MG63 (cell line): ENCODE results near the gene DLG2. TPM values are rescaled to one million over a fixed set of nuclear protein-coding genes. Genes with fewer than 3 reads are reported as not detected.
"Not testable (repeated sequence)": the region's sequence is repeated elsewhere in the genome, so short reads cannot be mapped to it uniquely, and the experiment has no call there.

Experiments
- DNase-seq: peaks from one replicate; pipeline ENCODE4 v3.0.0-alpha.2; 2020
- H3K27me3 ChIP-seq: fragments of 250-450 bp; sonication (Bioruptor Pico); 2 replicates; pipeline ENCODE4 v1.5.1; 2020; ENCODE audit warnings: mild to moderate bottlenecking, moderate library complexity
- H3K36me3 ChIP-seq: fragments of 250-450 bp; sonication (Bioruptor Pico); 2 replicates; pipeline ENCODE4 v1.5.1; 2020; ENCODE audit warnings: mild to moderate bottlenecking, moderate library complexity
- H3K4me3 ChIP-seq: fragments of 250-450 bp; sonication (Bioruptor Pico); 2 replicates; pipeline ENCODE4 v1.5.1; 2020; ENCODE audit warnings: mild to moderate bottlenecking, moderate library complexity
- H3K9me3 ChIP-seq: fragments of 250-450 bp; sonication (Bioruptor Pico); 2 replicates; pipeline ENCODE4 v1.5.1; 2020; ENCODE audit warnings: mild to moderate bottlenecking, moderate library complexity
- total RNA-seq: library from RNA; depleted of rRNA; stranded (reverse); fragments of >200 nt; shearing (Covaris generic); gene quantifications from 2 replicates; pipeline ENCODE4 v1.2.3, GENCODE V29; 2014; ENCODE audit warnings: low replicate concordance

DLG2 gene
- total RNA-seq, 1 experiment from 2014 or later = 0.10 TPM

- no peak overlapping the region for H3K4me3 ChIP-seq
- DNase-seq = no peak
- H3K9me3 ChIP-seq = no peaks in the 10 kb centered on the region
- H3K36me3 ChIP-seq = no peaks in the 10 kb centered on the region
- H3K27me3 ChIP-seq = no peaks in the 10 kb centered on the region
Measured at GRCh38 chr11:83464160-83464944, 2162.8 kb downstream of the DLG2 start.

GRCh38 chr11:83459798-83460197 lies 2167.3 kb downstream of the DLG2 start:
- H3K36me3 ChIP-seq = no peaks in the 10 kb centered on the region
- DNase-seq = no peak
- no peaks in the 10 kb centered on the region for H3K9me3 ChIP-seq
- no peak overlapping the region for H3K4me3 ChIP-seq
- no peaks in the 10 kb centered on the region for H3K27me3 ChIP-seq

- no peak for DNase-seq
- no peaks in the 10 kb centered on the region for H3K27me3 ChIP-seq
- no peaks in the 10 kb centered on the region for H3K36me3 ChIP-seq
- H3K4me3 ChIP-seq = no peak overlapping the region
- H3K9me3 ChIP-seq = no peaks in the 10 kb centered on the region
Measured at GRCh38 chr11:83456566-83456965, 2170.6 kb downstream of the DLG2 start.

- no peak for DNase-seq
Measured at GRCh38 chr11:83456075-83456474, 2171.1 kb downstream of the DLG2 start.

GRCh38 chr11:83455356-83455755 lies 2171.8 kb downstream of the DLG2 start:
- H3K9me3 ChIP-seq = no peaks in the 10 kb centered on the region
- H3K27me3 ChIP-seq = no peaks in the 10 kb centered on the region
- no peak overlapping the region for H3K4me3 ChIP-seq
- H3K36me3 ChIP-seq = no peaks in the 10 kb centered on the region
- no peak for DNase-seq

More at GRCh38 chr11:83456075-83456474, 2171.1 kb downstream of the DLG2 start:
- H3K4me3 ChIP-seq = no peak overlapping the region
- no peaks in the 10 kb centered on the region for H3K36me3 ChIP-seq
- H3K9me3 ChIP-seq = no peaks in the 10 kb centered on the region
- no peaks in the 10 kb centered on the region for H3K27me3 ChIP-seq

GRCh38 chr11:83454674-83455073 lies 2172.5 kb downstream of the DLG2 start:
- Histone ChIP-seq H3K4me3 (no peak overlapping the region), H3K27me3 (no peaks in the 10 kb centered on the region), H3K9me3 (no peaks in the 10 kb centered on the region), H3K36me3 (no peaks in the 10 kb centered on the region)
- DNase-seq = no peak

GRCh38 chr11:83449338-83449913 lies 2177.7 kb downstream of the DLG2 start:
- Histone ChIP-seq H3K36me3 (no peaks in the 10 kb centered on the region), H3K4me3 (no peak overlapping the region), H3K27me3 (no peaks in the 10 kb centered on the region), H3K9me3 (no peaks in the 10 kb centered on the region)
- no peak for DNase-seq

- H3K36me3 ChIP-seq = no peaks in the 10 kb centered on the region
- DNase-seq = no peak
- H3K4me3 ChIP-seq = no peak overlapping the region
Measured at GRCh38 chr11:83448686-83449085, 2178.5 kb downstream of the DLG2 start.

GRCh38 chr11:83443880-83444279 lies 2183.3 kb downstream of the DLG2 start:
- H3K9me3 ChIP-seq, H3K27me3 ChIP-seq, H3K4me3 ChIP-seq, H3K36me3 ChIP-seq, DNase-seq: not testable (repeated sequence)

More at GRCh38 chr11:83448686-83449085, 2178.5 kb downstream of the DLG2 start:
- H3K9me3 ChIP-seq = no peaks in the 10 kb centered on the region
- no peaks in the 10 kb centered on the region for H3K27me3 ChIP-seq

- Histone ChIP-seq H3K27me3 (no peaks in the 10 kb centered on the region), H3K9me3 (no peaks in the 10 kb centered on the region), H3K36me3 (no peaks in the 10 kb centered on the region), H3K4me3 (no peak overlapping the region)
- no peak for DNase-seq
Measured at GRCh38 chr11:83441601-83442000, 2185.5 kb downstream of the DLG2 start.

- Histone ChIP-seq H3K9me3 (no peaks in the 10 kb centered on the region), H3K4me3 (no peak overlapping the region), H3K27me3 (no peaks in the 10 kb centered on the region), H3K36me3 (no peaks in the 10 kb centered on the region)
- DNase-seq = no peak
Measured at GRCh38 chr11:83441171-83441570, 2186.0 kb downstream of the DLG2 start.

GRCh38 chr11:83438438-83438837 lies 2188.7 kb downstream of the DLG2 start:
- H3K36me3 ChIP-seq = no peaks in the 10 kb centered on the region
- DNase-seq = no peak
- H3K4me3 ChIP-seq = no peak overlapping the region
- no peaks in the 10 kb centered on the region for H3K27me3 ChIP-seq
- H3K9me3 ChIP-seq = no peaks in the 10 kb centered on the region

- no peaks in the 10 kb centered on the region for H3K36me3 ChIP-seq
- no peaks in the 10 kb centered on the region for H3K27me3 ChIP-seq
- no peaks in the 10 kb centered on the region for H3K9me3 ChIP-seq
- no peak for DNase-seq
- H3K4me3 ChIP-seq = no peak overlapping the region
Measured at GRCh38 chr11:83437939-83438338, 2189.2 kb downstream of the DLG2 start.

- Histone ChIP-seq H3K9me3 (no peaks in the 10 kb centered on the region), H3K27me3 (no peaks in the 10 kb centered on the region), H3K36me3 (no peaks in the 10 kb centered on the region), H3K4me3 (no peak overlapping the region)
- no peak for DNase-seq
Measured at GRCh38 chr11:83436855-83437254, 2190.3 kb downstream of the DLG2 start.

- H3K9me3 ChIP-seq, H3K36me3 ChIP-seq, H3K27me3 ChIP-seq, H3K4me3 ChIP-seq, DNase-seq: not testable (repeated sequence)
Measured at GRCh38 chr11:83434812-83435211, 2192.3 kb downstream of the DLG2 start.

- no peaks in the 10 kb centered on the region; the same call in 1 of the 2 replicates for H3K9me3 ChIP-seq
- no peaks in the 10 kb centered on the region for H3K27me3 ChIP-seq
- no peak for DNase-seq
- no peaks in the 10 kb centered on the region for H3K36me3 ChIP-seq
- H3K4me3 ChIP-seq = no peak overlapping the region
Measured at GRCh38 chr11:83427943-83428342, 2199.2 kb downstream of the DLG2 start.

- H3K27me3 ChIP-seq = no peaks in the 10 kb centered on the region
- no peak for DNase-seq
Measured at GRCh38 chr11:83427501-83427900, 2199.6 kb downstream of the DLG2 start.

GRCh38 chr11:83425137-83425466 lies 2202.0 kb downstream of the DLG2 start:
- Histone ChIP-seq H3K27me3 (no peaks in the 10 kb centered on the region), H3K9me3 (no peaks in the 10 kb centered on the region; the same call in 1 of the 2 replicates), H3K4me3 (no peak overlapping the region), H3K36me3 (no peaks in the 10 kb centered on the region)
- DNase-seq = no peak

More at GRCh38 chr11:83427501-83427900, 2199.6 kb downstream of the DLG2 start:
- Histone ChIP-seq H3K4me3 (no peak overlapping the region), H3K9me3 (no peaks in the 10 kb centered on the region; the same call in 1 of the 2 replicates), H3K36me3 (no peaks in the 10 kb centered on the region)
